ENCODE results near the gene STX12.

DNA sequence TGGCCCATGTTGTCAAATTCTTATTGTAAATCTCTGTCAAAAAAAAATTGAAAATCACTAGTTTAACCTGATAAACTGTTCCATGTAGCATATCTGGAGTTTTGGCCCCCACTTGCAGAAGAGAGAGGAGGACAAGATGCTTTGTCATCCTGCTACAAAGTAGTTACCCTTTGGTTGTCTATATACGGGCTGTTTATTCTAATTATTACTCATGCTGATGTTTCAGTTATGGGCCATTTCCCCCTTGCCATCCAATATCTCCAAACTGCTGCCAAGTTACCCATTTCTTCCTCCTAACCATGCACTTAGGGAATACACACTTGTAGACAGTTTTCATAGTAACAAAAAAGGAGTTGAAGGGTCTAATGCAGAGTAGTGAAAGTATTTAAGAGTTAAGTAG lies 22.6 kb downstream of the STX12 start:
- TF ChIP-seq, protein P1, sequence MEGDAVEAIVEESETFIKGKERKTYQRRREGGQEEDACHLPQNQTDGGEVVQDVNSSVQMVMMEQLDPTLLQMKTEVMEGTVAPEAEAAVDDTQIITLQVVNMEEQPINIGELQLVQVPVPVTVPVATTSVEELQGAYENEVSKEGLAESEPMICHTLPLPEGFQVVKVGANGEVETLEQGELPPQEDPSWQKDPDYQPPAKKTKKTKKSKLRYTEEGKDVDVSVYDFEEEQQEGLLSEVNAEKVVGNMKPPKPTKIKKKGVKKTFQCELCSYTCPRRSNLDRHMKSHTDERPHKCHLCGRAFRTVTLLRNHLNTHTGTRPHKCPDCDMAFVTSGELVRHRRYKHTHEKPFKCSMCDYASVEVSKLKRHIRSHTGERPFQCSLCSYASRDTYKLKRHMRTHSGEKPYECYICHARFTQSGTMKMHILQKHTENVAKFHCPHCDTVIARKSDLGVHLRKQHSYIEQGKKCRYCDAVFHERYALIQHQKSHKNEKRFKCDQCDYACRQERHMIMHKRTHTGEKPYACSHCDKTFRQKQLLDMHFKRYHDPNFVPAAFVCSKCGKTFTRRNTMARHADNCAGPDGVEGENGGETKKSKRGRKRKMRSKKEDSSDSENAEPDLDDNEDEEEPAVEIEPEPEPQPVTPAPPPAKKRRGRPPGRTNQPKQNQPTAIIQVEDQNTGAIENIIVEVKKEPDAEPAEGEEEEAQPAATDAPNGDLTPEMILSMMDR (conservative IDR thresholded peaks at IDR 0.05; ENCODE audit: low read length): no peak
- no peak for TF ChIP-seq EZH2phosphoT487 (IDR thresholded peaks at IDR 0.05; ENCODE audit: borderline replicate concordance)
